HEK293 (cell line): ENCODE results near the gene LIG3.

Experiments
- BCL11A ChIP-seq: fragments of 450-650 bp; formaldehyde crosslinking; IDR thresholded peaks from 2 replicates; pipeline ENCODE4 v1.5.1; 2016; ENCODE audit warnings: low read depth, missing biosample characterization, missing genetic modification characterization
- CTCF ChIP-seq: fragments of 450-650 bp; formaldehyde crosslinking; IDR thresholded peaks from 2 replicates; pipeline ENCODE4 v1.5.1; 2016; ENCODE audit warnings: missing biosample characterization, missing genetic modification characterization
- PATZ1 ChIP-seq: fragments of 450-650 bp; formaldehyde crosslinking; IDR thresholded peaks from 2 replicates; pipeline ENCODE4 v1.5.1; 2016; ENCODE audit warnings: missing biosample characterization, missing genetic modification characterization
- REST ChIP-seq: fragments of 450-650 bp; formaldehyde crosslinking; IDR thresholded peaks from 2 replicates; pipeline ENCODE4 v1.5.1; 2016; ENCODE audit warnings: missing biosample characterization, missing genetic modification characterization
- ZBTB26 ChIP-seq: fragments of 450-650 bp; formaldehyde crosslinking; optimal IDR thresholded peaks from 2 replicates; pipeline ENCODE3; 2016; ENCODE audit warnings: missing biosample characterization, mild to moderate bottlenecking, missing genetic modification characterization
- ZNF114 ChIP-seq: fragments of 450-650 bp; formaldehyde crosslinking; IDR thresholded peaks from 2 replicates; pipeline ENCODE4 v1.5.0; 2017; ENCODE audit warnings: missing biosample characterization, missing genetic modification characterization
- ZNF157 ChIP-seq: fragments of 450-650 bp; formaldehyde crosslinking; IDR thresholded peaks from 2 replicates; pipeline ENCODE4 v1.5.1; 2016; ENCODE audit warnings: missing biosample characterization, missing genetic modification characterization
- ZNF211 ChIP-seq: fragments of 450-650 bp; formaldehyde crosslinking; IDR thresholded peaks from 2 replicates; pipeline ENCODE4 v1.5.1; 2016; ENCODE audit warnings: low read depth, missing biosample characterization, missing genetic modification characterization
- ZNF449 ChIP-seq: fragments of 450-650 bp; formaldehyde crosslinking; IDR thresholded peaks from 2 replicates; pipeline ENCODE4 v1.5.1; 2017; ENCODE audit warnings: missing biosample characterization, mild to moderate bottlenecking, missing genetic modification characterization, moderate library complexity
- ZNF488 ChIP-seq: fragments of 450-650 bp; formaldehyde crosslinking; IDR thresholded peaks from 2 replicates; pipeline ENCODE4 v1.5.1; 2016; ENCODE audit warnings: missing biosample characterization, missing genetic modification characterization
- ZNF549 ChIP-seq: fragments of 450-650 bp; IDR thresholded peaks from 2 replicates; pipeline ENCODE4 v1.5.1; 2018; ENCODE audit warnings: missing biosample characterization, missing genetic modification characterization, mild to moderate bottlenecking, inconsistent platforms, moderate library complexity
- ZNF792 ChIP-seq: fragments of 450-650 bp; formaldehyde crosslinking; IDR thresholded peaks from 2 replicates; pipeline ENCODE4 v1.5.1; 2016; ENCODE audit warnings: missing biosample characterization, missing genetic modification characterization
- ZXDB ChIP-seq: fragments of 450-650 bp; formaldehyde crosslinking; IDR thresholded peaks from 2 replicates; pipeline ENCODE4 v1.5.1; 2016; ENCODE audit warnings: missing biosample characterization, missing genetic modification characterization

GRCh38 chr17:34988644-34989043 is 8.3 kb downstream of the LIG3 start:
- TF ChIP-seq CTCF (tag by site-specific recombination) = no peak
- no peak for TF ChIP-seq ZNF792 (tag by site-specific recombination)
- TF ChIP-seq ZNF449 (tag by site-specific recombination) = no peak
- no peak for TF ChIP-seq ZNF114 (tag by site-specific recombination)
- no peak for TF ChIP-seq ZNF549 (tag by site-specific recombination)
- TF ChIP-seq ZNF211 (tag by site-specific recombination) = no peak
- no peak for TF ChIP-seq BCL11A (tag by site-specific recombination)
- no peak for TF ChIP-seq ZNF488 (tag by site-specific recombination)
- TF ChIP-seq ZBTB26 = no peak
- no peak for TF ChIP-seq ZNF157
- TF ChIP-seq REST (tag by site-specific recombination) = no peak
- TF ChIP-seq ZXDB (tag by site-specific recombination) = no peak
- TF ChIP-seq PATZ1 (tag by site-specific recombination) = no peak
